Measurements from ENCODE around the gene MAPK4. TPM values are rescaled to one million over a fixed set of nuclear protein-coding genes. Genes with fewer than 3 reads are reported as not detected.
A peak's percentile ranks its signal among the peaks of the same experiment; 100 is the strongest.

Gene MAPK4
- total RNA-seq, 6 donors from 2014 or later: 1.0 to 12.0 (median 6.7) TPM

DNA sequence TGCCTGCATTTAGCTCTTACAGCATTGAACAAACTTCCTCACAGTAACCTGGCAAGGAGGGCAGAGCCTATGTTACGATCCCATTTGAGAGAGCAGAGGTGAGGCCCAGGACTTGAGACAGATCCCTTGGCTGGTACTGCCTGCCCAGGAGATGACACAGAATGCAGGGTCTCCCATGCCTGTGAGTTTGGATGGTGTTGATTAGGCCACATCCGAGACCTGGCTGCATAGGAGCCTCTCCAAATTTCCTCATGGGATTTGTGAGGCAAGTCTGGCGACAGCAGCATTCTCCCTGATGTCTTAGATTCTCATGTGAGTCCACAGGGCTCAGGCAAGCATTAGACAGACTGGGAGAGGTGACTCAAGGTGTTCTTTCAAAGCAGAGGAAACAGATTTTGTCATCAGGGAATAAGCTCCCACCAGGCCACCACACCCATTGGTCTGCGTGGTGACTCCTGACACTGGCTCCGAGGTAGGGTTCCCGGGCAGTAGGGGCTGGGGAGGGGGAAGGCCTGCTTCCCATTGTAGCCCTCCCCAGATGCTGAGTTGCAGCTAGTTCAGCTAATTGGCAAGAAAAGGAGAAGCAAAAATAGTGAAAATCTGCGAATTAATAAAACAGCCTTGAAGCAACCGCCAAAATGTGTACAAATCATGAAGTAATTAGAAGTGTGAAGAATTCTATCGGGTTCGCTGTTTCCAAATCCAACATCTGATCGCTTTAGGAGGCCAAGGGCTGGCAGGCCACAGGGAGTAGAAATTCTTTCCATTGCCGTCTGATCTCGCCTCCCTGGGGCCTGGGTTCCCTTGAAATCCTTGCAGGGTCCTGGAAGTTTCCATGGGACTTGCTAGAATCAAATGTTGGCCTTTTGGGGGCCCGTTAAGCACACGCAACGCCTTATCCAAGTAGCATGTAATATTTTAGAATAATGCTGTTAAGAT is 68.0 kb downstream of the MAPK4 start:
- H3K4me1 ChIP-seq: no peaks in the 10 kb centered on the region
- no peaks in the 10 kb centered on the region for H3K9me3 ChIP-seq
- no peak overlapping the region for H3K4me3 ChIP-seq
- DNase-seq: peak in 1 of 2 donors; percentile 13
- 68 to 73% methylated on average over 16 of the region's 16 CpGs for WGBS, 2 donors
- H3K36me3 ChIP-seq: no peaks in the 10 kb centered on the region
- no peaks in the 10 kb centered on the region for H3K27me3 ChIP-seq
- ATAC-seq (ENCODE audit: low FRiP score in 2 of 2): no peak
- TF ChIP-seq, protein P1, sequence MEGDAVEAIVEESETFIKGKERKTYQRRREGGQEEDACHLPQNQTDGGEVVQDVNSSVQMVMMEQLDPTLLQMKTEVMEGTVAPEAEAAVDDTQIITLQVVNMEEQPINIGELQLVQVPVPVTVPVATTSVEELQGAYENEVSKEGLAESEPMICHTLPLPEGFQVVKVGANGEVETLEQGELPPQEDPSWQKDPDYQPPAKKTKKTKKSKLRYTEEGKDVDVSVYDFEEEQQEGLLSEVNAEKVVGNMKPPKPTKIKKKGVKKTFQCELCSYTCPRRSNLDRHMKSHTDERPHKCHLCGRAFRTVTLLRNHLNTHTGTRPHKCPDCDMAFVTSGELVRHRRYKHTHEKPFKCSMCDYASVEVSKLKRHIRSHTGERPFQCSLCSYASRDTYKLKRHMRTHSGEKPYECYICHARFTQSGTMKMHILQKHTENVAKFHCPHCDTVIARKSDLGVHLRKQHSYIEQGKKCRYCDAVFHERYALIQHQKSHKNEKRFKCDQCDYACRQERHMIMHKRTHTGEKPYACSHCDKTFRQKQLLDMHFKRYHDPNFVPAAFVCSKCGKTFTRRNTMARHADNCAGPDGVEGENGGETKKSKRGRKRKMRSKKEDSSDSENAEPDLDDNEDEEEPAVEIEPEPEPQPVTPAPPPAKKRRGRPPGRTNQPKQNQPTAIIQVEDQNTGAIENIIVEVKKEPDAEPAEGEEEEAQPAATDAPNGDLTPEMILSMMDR (IDR thresholded peaks at IDR 0.05): no peak
- TF ChIP-seq POLR2AphosphoS5 (IDR thresholded peaks at IDR 0.05): no peak
- TF ChIP-seq EP300 (IDR thresholded peaks at IDR 0.05): no peak
- TF ChIP-seq POLR2A (IDR thresholded peaks at IDR 0.05): no peak
- H3K27ac ChIP-seq: no peak overlapping the region

DNA sequence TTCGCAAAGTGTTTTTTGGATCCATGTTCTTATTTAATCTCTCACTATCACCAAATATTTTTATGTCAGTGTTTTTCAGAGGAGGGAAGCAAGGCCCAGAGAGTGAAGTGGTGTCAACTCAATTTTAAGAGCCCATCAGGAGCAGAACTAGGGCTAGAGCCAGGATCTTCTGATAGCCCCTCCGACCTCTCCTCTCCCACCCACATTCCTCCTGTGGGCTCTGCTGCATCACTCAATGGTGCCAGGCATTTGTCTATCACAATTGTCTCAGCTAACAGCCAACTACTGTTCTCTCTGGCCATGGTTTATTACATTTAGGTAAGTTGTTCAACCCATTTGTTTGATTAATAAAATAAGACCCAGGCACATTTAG is 68.6 kb downstream of the MAPK4 start:
- Histone ChIP-seq H3K9me3 (no peaks in the 10 kb centered on the region), H3K27me3 (no peaks in the 10 kb centered on the region), H3K36me3 (no peaks in the 10 kb centered on the region), H3K4me1 (no peaks in the 10 kb centered on the region), H3K27ac (no peak overlapping the region), H3K4me3 (no peak overlapping the region)
- ATAC-seq (ENCODE audit: low FRiP score in 2 of 2) (no peak), DNase-seq (no peak)
- 73 to 79% methylated on average over 2 of the region's 2 CpGs for WGBS, 2 donors
- no peak for TF ChIP-seq POLR2A (IDR thresholded peaks at IDR 0.05)
- TF ChIP-seq, protein P1 (IDR thresholded peaks at IDR 0.05): no peak
- TF ChIP-seq EP300 (IDR thresholded peaks at IDR 0.05): no peak
- TF ChIP-seq POLR2AphosphoS5 (IDR thresholded peaks at IDR 0.05): no peak

DNA sequence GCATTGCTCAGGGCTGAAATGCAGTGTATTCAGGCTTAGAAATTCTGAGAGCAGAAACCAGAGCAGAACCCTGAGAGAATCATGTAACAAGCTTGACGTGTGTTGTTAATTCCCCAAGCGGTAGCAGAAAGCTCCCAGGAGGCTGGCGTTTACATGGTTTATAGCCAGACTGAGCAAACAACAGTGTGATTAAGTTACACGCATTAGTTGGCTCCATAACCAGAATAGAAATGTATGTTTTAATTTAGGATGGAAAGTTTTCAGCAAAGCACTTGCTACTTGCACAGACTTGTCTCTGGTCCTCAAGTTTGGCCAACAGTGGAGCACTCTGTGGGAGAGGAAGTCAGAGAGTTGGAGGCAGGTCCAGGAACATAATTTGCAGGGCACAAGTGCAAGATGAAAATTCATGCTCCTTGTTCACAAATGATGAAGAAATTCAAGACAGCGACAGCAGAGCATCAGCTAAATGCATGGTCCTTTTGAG is 69.3 kb downstream of the MAPK4 start:
- no peaks in the 10 kb centered on the region for H3K4me1 ChIP-seq
- H3K36me3 ChIP-seq: no peaks in the 10 kb centered on the region
- TF ChIP-seq POLR2AphosphoS5 (IDR thresholded peaks at IDR 0.05) (no peak), POLR2A (IDR thresholded peaks at IDR 0.05) (no peak), EP300 (IDR thresholded peaks at IDR 0.05) (no peak)
- TF ChIP-seq, protein P1 (IDR thresholded peaks at IDR 0.05): no peak
- DNase-seq (no peak), ATAC-seq (ENCODE audit: low FRiP score in 2 of 2) (no peak)
- H3K27ac ChIP-seq: no peak overlapping the region
- 76 to 79% methylated on average over 5 of the region's 5 CpGs for WGBS, 2 donors
- no peak overlapping the region for H3K4me3 ChIP-seq
- H3K9me3 ChIP-seq: no peaks in the 10 kb centered on the region
- no peaks in the 10 kb centered on the region for H3K27me3 ChIP-seq

DNA sequence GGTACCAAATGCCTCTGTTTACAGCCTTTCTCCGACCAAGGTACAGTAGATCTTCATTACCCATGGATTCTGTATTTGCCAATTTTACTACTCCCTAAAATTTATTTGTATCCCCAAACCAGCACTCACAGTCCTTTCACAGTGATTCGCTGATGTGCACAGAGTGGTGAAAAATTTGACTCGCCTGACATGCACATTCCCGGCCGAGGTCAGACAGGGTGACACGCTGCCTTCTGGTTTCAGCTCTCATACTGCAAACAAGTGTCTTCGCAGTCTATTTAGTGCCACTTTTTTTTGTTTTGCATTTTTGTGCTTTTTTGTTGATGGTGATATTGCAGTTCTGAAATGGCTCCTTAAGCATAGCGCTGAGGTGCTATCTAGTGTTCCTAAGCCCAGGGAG is 71.0 kb downstream of the MAPK4 start:
- ATAC-seq (ENCODE audit: low FRiP score in 2 of 2) (no peak), DNase-seq (no peak)
- Histone ChIP-seq H3K4me3 (no peak overlapping the region), H3K4me1 (no peaks in the 10 kb centered on the region), H3K9me3 (no peaks in the 10 kb centered on the region), H3K27ac (no peak overlapping the region), H3K36me3 (no peaks in the 10 kb centered on the region), H3K27me3 (no peaks in the 10 kb centered on the region)
- no peak for TF ChIP-seq POLR2AphosphoS5 (IDR thresholded peaks at IDR 0.05)
- TF ChIP-seq, protein P1 (IDR thresholded peaks at IDR 0.05): no peak
- no peak for TF ChIP-seq EP300 (IDR thresholded peaks at IDR 0.05)
- 74 to 81% methylated on average over 8 of the region's 8 CpGs for WGBS, 2 donors

Measured in upper lobe of left lung (tissue), 6 donors.